HUDEP-2 (cell line): Measurements from ENCODE around the gene OR12D1.

Experiments
- DNase-seq, 76 experiments: peaks; one replicate each; lab custom pipeline; 2025; ENCODE audit not compliant: unreplicated experiment in 76 of 76; lab: John Stamatoyannopoulos, UW

The OR12D1 gene

DNA sequence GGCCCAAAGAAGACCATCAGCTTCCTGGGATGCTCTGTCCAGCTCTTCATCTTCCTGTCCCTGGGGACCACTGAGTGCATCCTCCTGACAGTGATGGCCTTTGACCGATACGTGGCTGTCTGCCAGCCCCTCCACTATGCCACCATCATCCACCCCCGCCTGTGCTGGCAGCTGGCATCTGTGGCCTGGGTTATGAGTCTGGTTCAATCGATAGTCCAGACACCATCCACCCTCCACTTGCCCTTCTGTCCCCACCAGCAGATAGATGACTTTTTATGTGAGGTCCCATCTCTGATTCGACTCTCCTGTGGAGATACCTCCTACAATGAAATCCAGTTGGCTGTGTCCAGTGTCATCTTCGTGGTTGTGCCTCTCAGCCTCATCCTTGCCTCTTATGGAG lies 47.3 kb downstream of the OR12D1 start:
- DNase-seq, result no peak

DNA sequence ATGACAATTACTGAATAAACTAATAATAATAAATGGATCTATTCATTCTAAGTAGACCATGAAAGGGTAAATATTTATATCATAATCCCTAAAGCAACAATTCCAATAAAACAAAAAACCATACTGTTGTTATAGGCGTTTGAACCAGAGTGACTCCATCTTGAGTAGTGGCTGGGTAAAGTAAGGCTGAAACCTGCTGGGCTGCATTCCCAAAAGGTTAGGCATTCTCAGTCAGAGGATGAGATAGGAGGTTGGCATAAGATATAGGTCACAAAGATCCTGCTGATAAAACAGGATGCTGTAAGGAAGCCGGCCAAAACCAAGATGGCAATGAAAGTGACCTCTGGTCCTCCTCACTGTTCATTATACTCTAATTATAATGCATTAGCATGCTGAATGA lies 50.6 kb downstream of the OR12D1 start:
- no peak for DNase-seq

DNA sequence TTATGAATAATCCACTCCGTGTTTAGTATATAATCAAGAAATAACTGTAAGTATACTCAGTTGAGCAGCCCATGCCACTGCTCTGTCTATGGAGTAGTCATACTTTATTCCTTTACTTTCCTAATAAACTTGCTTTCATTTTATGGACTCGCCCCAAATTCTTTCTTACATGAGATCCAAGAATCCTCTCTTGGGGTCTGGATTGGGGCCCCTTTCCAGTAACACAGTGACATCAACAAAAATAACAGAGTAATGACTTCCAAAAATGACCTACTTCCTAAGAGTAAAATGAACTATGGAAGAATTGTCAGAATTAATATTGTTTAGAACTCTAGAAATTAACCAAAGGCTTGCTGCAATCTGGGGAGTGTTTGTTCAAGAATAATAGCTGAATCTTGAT lies 51.1 kb downstream of the OR12D1 start:
- no peak for DNase-seq

DNA sequence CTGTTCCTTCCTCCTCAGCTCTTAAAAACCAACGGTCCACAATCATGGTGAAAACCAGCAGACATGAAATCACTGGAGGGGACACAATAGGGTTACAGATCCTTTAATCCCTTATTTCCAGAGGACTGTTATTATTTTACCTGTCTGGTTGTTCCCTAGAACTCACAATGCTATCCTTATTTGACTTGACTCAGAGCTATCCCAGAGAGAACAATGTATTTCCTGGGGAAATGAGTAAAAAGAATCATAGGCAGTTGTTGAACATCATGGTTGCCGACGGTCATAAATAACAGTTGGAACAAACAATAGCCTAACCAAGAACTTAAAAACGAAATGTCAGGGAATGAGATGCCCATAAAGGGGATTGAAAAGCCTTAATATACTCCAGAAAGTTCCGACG lies 51.5 kb downstream of the OR12D1 start:
- DNase-seq, result no peak
